H1 (cell line): ENCODE data around the gene IBSP.

Experiments
- EZH2 ChIP-seq: fragments of 200-600 bp; sonication (generic); IDR thresholded peaks from 2 replicates; pipeline ENCODE4 v1.7.1; 2012; ENCODE audit warnings: low read depth, mild to moderate bottlenecking, moderate library complexity, low read length, inconsistent platforms; ENCODE audit not compliant: severe bottlenecking
- POLR2A ChIP-seq, 2 experiments: IDR thresholded peaks; 1 replicate in 1 of 2; 2 replicates in 1 of 2; pipeline ENCODE4 v1.6.1; 2011; ENCODE audit warnings: low read depth in 2 of 2, low read length in 2 of 2, mild to moderate bottlenecking in 2 of 2; ENCODE audit errors: control extremely low read depth in 1 of 2
- SIN3A ChIP-seq, 2 experiments: IDR thresholded peaks in 1 of 2; conservative IDR thresholded peaks in 1 of 2; 2 replicates each; pipeline ENCODE4 v1.6.1; 2011 to 2012; ENCODE audit warnings: low read length in 2 of 2, improper control_type of control experiment in 1 of 2, low read depth in 1 of 2, mild to moderate bottlenecking in 1 of 2
- SP1 ChIP-seq: IDR thresholded peaks from 2 replicates; pipeline ENCODE4 v1.6.1; 2011; ENCODE audit warnings: low read depth, low read length
- ZNF274 ChIP-seq: IDR thresholded peaks from 2 replicates; pipeline ENCODE4 v1.7.0; 2012; ENCODE audit warnings: low read length, borderline replicate concordance; ENCODE audit errors: extremely low read depth
- TF ChIP-seq, protein P1 (sequence below), 3 experiments: IDR thresholded peaks; 1 replicate in 2 of 3; 2 replicates in 1 of 3; pipeline versions ENCODE4 v1.5.1 to v1.6.1; 2011; ENCODE audit warnings: low read length in 3 of 3, mild to moderate bottlenecking in 3 of 3, inconsistent platforms in 2 of 3, low read depth in 1 of 3, moderate library complexity in 1 of 3; ENCODE audit not compliant: insufficient read depth in 1 of 3; ENCODE audit errors: control extremely low read depth in 1 of 3
- TF ChIP-seq, protein P2 (sequence below): IDR thresholded peaks from 2 replicates; pipeline ENCODE4 v1.6.1; 2012; ENCODE audit warnings: inconsistent platforms

- TF ChIP-seq, protein P1, sequence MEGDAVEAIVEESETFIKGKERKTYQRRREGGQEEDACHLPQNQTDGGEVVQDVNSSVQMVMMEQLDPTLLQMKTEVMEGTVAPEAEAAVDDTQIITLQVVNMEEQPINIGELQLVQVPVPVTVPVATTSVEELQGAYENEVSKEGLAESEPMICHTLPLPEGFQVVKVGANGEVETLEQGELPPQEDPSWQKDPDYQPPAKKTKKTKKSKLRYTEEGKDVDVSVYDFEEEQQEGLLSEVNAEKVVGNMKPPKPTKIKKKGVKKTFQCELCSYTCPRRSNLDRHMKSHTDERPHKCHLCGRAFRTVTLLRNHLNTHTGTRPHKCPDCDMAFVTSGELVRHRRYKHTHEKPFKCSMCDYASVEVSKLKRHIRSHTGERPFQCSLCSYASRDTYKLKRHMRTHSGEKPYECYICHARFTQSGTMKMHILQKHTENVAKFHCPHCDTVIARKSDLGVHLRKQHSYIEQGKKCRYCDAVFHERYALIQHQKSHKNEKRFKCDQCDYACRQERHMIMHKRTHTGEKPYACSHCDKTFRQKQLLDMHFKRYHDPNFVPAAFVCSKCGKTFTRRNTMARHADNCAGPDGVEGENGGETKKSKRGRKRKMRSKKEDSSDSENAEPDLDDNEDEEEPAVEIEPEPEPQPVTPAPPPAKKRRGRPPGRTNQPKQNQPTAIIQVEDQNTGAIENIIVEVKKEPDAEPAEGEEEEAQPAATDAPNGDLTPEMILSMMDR (IDR thresholded peaks at IDR 0.05; ENCODE audit: control extremely low read depth in 1 of 3, insufficient read depth in 1 of 3, low read depth in 1 of 3, low read length in 3 of 3) = no peak
- TF ChIP-seq SIN3A (conservative IDR thresholded peaks at IDR 0.05 in 1 of 2, IDR thresholded peaks at IDR 0.05 in 1 of 2; ENCODE audit: low read depth in 1 of 2, low read length in 2 of 2) (no peak), SP1 (no peak), EZH2 (no peak), POLR2A (IDR thresholded peaks at IDR 0.05; ENCODE audit: control extremely low read depth in 1 of 2, low read depth in 2 of 2, low read length in 2 of 2) (no peak), ZNF274 (no peak)
- TF ChIP-seq, protein P2, sequence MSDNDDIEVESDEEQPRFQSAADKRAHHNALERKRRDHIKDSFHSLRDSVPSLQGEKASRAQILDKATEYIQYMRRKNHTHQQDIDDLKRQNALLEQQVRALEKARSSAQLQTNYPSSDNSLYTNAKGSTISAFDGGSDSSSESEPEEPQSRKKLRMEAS = no peak
These were observed 49.5 kb upstream of the IBSP start for GRCh38 chr4:87749883-87750282.
